ENCODE data around the gene TOMM70.

Gene TOMM70

GRCh38 chr3:100319951-100320350, 80.9 kb downstream of the TOMM70 start:
- no peak for DNase-seq

- DNase-seq, result no peak
Observed at GRCh38 chr3:100317912-100318311, 83.0 kb downstream of the TOMM70 start.

- peak; percentile 81 for DNase-seq
Observed at GRCh38 chr3:100316641-100317069, 84.2 kb downstream of the TOMM70 start.
